Mesenchymal stem cell (in vitro differentiated cells and primary cell): ENCODE results near the gene ZNF550.

Experiments used
- DNase-seq: peaks from one replicate; pipeline ENCODE4 v3.0.0-alpha.2; 2013
- H2AFZ ChIP-seq: one replicate; pipeline ENCODE4 v1.6.1; 2013; ENCODE audit warnings: low read depth, mild to moderate bottlenecking, control low read depth, inconsistent platforms, low read length, moderate library complexity
- H2AK5ac ChIP-seq: 2 replicates; pipeline ENCODE4 v1.6.1; 2013; ENCODE audit warnings: low read length, moderate library complexity, mild to moderate bottlenecking, inconsistent platforms; ENCODE audit not compliant: severe bottlenecking
- H2BK120ac ChIP-seq: one replicate; pipeline ENCODE4 v1.6.1; 2013; ENCODE audit warnings: low read depth, mild to moderate bottlenecking, inconsistent platforms, low read length, moderate library complexity
- H2BK12ac ChIP-seq, 2 experiments: one replicate each; pipeline ENCODE4 v1.6.1; 2013; ENCODE audit warnings: inconsistent platforms in 2 of 2, low read length in 2 of 2, mild to moderate bottlenecking in 2 of 2, moderate library complexity in 2 of 2, control low read depth in 1 of 2
- H2BK15ac ChIP-seq: one replicate; pipeline ENCODE4 v1.6.1; 2013; ENCODE audit warnings: mild to moderate bottlenecking, low read depth, inconsistent platforms; ENCODE audit not compliant: poor library complexity, severe bottlenecking
- H2BK5ac ChIP-seq: 2 replicates; pipeline ENCODE4 v1.6.1; 2013; ENCODE audit warnings: low read depth, mild to moderate bottlenecking, low read length, control low read depth, inconsistent platforms; ENCODE audit not compliant: poor library complexity, severe bottlenecking
- H3K14ac ChIP-seq, 2 experiments: one replicate each; pipeline ENCODE4 v1.6.1; 2013; ENCODE audit warnings: inconsistent platforms in 2 of 2, low read length in 2 of 2, control low read depth in 1 of 2, mild to moderate bottlenecking in 1 of 2, moderate library complexity in 1 of 2
- H3K18ac ChIP-seq, 2 experiments: one replicate each; pipeline ENCODE4 v1.6.1; 2013; ENCODE audit warnings: inconsistent platforms in 2 of 2, low read length in 2 of 2, control low read depth in 1 of 2, low read depth in 1 of 2, mild to moderate bottlenecking in 1 of 2
- H3K23ac ChIP-seq, 2 experiments: one replicate each; pipeline ENCODE4 v1.6.1; 2013; ENCODE audit warnings: inconsistent platforms in 2 of 2, low read length in 2 of 2, mild to moderate bottlenecking in 2 of 2, moderate library complexity in 2 of 2, control low read depth in 1 of 2
- H3K27ac ChIP-seq: 2 replicates; pipeline ENCODE4 v1.5.1; 2013; ENCODE audit warnings: mild to moderate bottlenecking, moderate library complexity, low read length, control low read depth, inconsistent platforms; ENCODE audit not compliant: poor library complexity, severe bottlenecking
- H3K27me3 ChIP-seq, 2 experiments: 2 replicates each; pipeline versions ENCODE4 v1.6.1 to v1.7.0; 2013; ENCODE audit warnings: low read length in 2 of 2, mild to moderate bottlenecking in 2 of 2, moderate library complexity in 2 of 2, control low read depth in 1 of 2, inconsistent platforms in 1 of 2; ENCODE audit not compliant: control insufficient read depth in 1 of 2, insufficient read depth in 1 of 2
- H3K36me3 ChIP-seq, 2 experiments: 2 replicates each; pipeline versions ENCODE4 v1.6.1 to v1.7.0; 2013; ENCODE audit warnings: low read length in 2 of 2, control low read depth in 1 of 2, inconsistent platforms in 1 of 2, low read depth in 1 of 2, mild to moderate bottlenecking in 1 of 2; ENCODE audit not compliant: insufficient read depth in 2 of 2, control insufficient read depth in 1 of 2
- H3K4ac ChIP-seq, 2 experiments: one replicate each; pipeline ENCODE4 v1.6.1; 2013; ENCODE audit warnings: inconsistent platforms in 2 of 2, low read length in 2 of 2, mild to moderate bottlenecking in 2 of 2, moderate library complexity in 2 of 2, control low read depth in 1 of 2, low read depth in 1 of 2
- H3K4me1 ChIP-seq: 2 replicates; pipeline ENCODE4 v1.6.1; 2013; ENCODE audit warnings: low read depth, low read length, control low read depth; ENCODE audit not compliant: control insufficient read depth, insufficient read depth
- H3K4me2 ChIP-seq: 2 replicates; pipeline ENCODE4 v1.6.1; 2013; ENCODE audit warnings: low read length, mild to moderate bottlenecking, inconsistent platforms; ENCODE audit not compliant: poor library complexity, severe bottlenecking
- H3K4me3 ChIP-seq, 2 experiments: 2 replicates each; pipeline versions ENCODE4 v1.5.1 to v1.7.0; 2013; ENCODE audit warnings: low read length in 2 of 2, mild to moderate bottlenecking in 2 of 2, control low read depth in 1 of 2, low read depth in 1 of 2; ENCODE audit not compliant: insufficient read depth in 1 of 2
- H3K79me1 ChIP-seq: replicated peaks from 2 replicates; pipeline ENCODE4 v1.6.1; 2013; ENCODE audit warnings: mild to moderate bottlenecking, control low read depth, low read length, inconsistent platforms; ENCODE audit not compliant: poor library complexity, severe bottlenecking
- H3K9ac ChIP-seq: 2 replicates; pipeline ENCODE4 v1.7.0; 2013; ENCODE audit warnings: mild to moderate bottlenecking, low read length, moderate library complexity
- H3K9me3 ChIP-seq: 2 replicates; pipeline ENCODE4 v1.7.0; 2013; ENCODE audit warnings: mild to moderate bottlenecking, low read length; ENCODE audit not compliant: control insufficient read depth
- H4K8ac ChIP-seq: one replicate; pipeline ENCODE4 v1.6.1; 2013; ENCODE audit warnings: inconsistent platforms, mild to moderate bottlenecking, low read length, moderate library complexity
- H4K91ac ChIP-seq: one replicate; pipeline ENCODE4 v1.6.1; 2013; ENCODE audit warnings: mild to moderate bottlenecking, low read length, inconsistent platforms
- WGBS: methylation state at CpG from one replicate; pipeline ENCODE4 v1.1.7; 2013; ENCODE audit warnings: mixed read lengths; 5-methylcytosine and 5-hydroxymethylcytosine counted together

Gene ZNF550

DNA sequence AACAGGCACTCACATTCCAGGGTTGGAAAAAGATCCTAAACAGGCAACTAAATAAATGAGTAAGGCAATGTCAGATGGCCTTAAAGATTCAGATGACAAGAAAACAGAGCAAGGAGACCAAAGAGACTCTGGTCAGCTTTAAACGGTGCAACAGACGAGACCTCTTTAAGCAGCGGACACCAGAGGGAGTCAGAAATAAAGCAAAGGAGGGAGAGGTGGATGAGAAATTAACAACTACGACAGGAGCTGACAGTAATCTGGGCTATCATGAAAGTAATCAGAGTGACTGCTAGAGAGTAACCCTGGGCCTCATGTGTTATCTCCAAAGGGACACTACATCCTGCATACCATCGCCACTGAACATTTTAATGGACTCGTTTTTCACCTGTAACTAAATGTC lies 1.1 kb downstream of the ZNF550 start:
- Histone ChIP-seq H4K91ac (no peak overlapping the region), H3K23ac (no peak overlapping the region), H3K4me3 (peak overlapping the region in 1 of 2 experiments; percentile 97), H4K8ac (no peak overlapping the region), H3K4ac (no peak overlapping the region), H2AK5ac (no peak overlapping the region), H3K27me3 (no peaks in the 10 kb centered on the region), H3K27ac (no peak overlapping the region), H3K4me2 (peak overlapping the region; percentile 46), H3K4me1 (peaks cover 4% of the 10 kb centered on the region), H3K18ac (no peak overlapping the region), H2BK5ac (no peak overlapping the region), H3K9ac (peak overlapping the region; percentile 91), H3K36me3 (peaks cover 29 to 32% of the 10 kb centered on the region in 2 experiments), H2BK12ac (no peak overlapping the region), H2BK15ac (no peak overlapping the region), H2BK120ac (no peak overlapping the region), H3K79me1 (peaks cover 37% of the 10 kb centered on the region), H2AFZ (no peak overlapping the region), H3K14ac (no peak overlapping the region), H3K9me3 (peaks cover 46% of the 10 kb centered on the region)
- DNase-seq, result peak; percentile 34
- 52% methylated on average over 6 of the region's 6 CpGs for WGBS

DNA sequence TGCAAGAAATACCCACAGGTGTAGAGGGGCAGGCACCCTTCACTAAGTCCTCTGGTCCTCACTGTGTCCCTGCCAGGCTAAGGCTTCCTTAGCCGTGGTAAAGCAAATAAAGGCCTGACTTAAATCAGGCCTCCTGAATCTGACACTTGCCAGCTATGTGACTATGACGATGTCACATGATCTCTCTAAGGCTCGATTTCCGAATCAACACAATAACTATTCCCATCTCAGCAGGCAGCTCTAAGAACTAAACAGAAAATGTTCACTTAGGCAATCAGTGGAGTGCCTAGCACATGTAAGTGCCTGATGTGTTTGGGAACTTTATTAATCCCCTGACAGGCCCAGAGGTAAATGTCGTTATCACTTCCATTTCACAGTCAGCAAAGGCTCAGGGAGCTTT lies 2.0 kb downstream of the ZNF550 start:
- 92% methylated on average over 5 of the region's 5 CpGs for WGBS
- H2BK120ac ChIP-seq, result no peak overlapping the region
- H3K4me1 ChIP-seq, result peaks cover 4% of the 10 kb centered on the region
- no peak overlapping the region for H2AK5ac ChIP-seq
- H3K27ac ChIP-seq, result no peak overlapping the region
- DNase-seq, result no peak
- H3K23ac ChIP-seq, result no peak overlapping the region
- peaks cover 39% of the 10 kb centered on the region for H3K79me1 ChIP-seq
- H3K18ac ChIP-seq, result no peak overlapping the region
- peaks cover 37 to 40% of the 10 kb centered on the region in 2 experiments for H3K36me3 ChIP-seq
- no peaks in the 10 kb centered on the region for H3K27me3 ChIP-seq
- no peak overlapping the region for H3K4me3 ChIP-seq
- H2BK5ac ChIP-seq, result no peak overlapping the region
- H3K4ac ChIP-seq, result no peak overlapping the region
- no peak overlapping the region for H3K4me2 ChIP-seq
- no peak overlapping the region for H4K91ac ChIP-seq
- H2BK12ac ChIP-seq, result no peak overlapping the region
- H2AFZ ChIP-seq, result no peak overlapping the region
- no peak overlapping the region for H4K8ac ChIP-seq
- H3K9me3 ChIP-seq, result peaks cover 48% of the 10 kb centered on the region
- peak overlapping the region; percentile 91 for H3K9ac ChIP-seq
- H3K14ac ChIP-seq, result no peak overlapping the region
- H2BK15ac ChIP-seq, result no peak overlapping the region

- no peak overlapping the region for H2AK5ac ChIP-seq
- no peak overlapping the region for H3K18ac ChIP-seq
- H3K36me3 ChIP-seq, result peaks cover 64 to 93% of the 10 kb centered on the region in 2 experiments
- H3K4me2 ChIP-seq, result no peak overlapping the region
- no peak overlapping the region for H3K4ac ChIP-seq
- peak overlapping the region in 1 of 2 experiments; percentile 52 for H3K4me3 ChIP-seq
- H3K14ac ChIP-seq, result no peak overlapping the region
- no peaks in the 10 kb centered on the region for H3K4me1 ChIP-seq
- H3K23ac ChIP-seq, result no peak overlapping the region
- no peak overlapping the region for H4K8ac ChIP-seq
- H2AFZ ChIP-seq, result no peak overlapping the region
- no peak overlapping the region for H3K9ac ChIP-seq
- H2BK15ac ChIP-seq, result no peak overlapping the region
- H2BK12ac ChIP-seq, result no peak overlapping the region
- H3K27ac ChIP-seq, result no peak overlapping the region
- H3K27me3 ChIP-seq, result no peaks in the 10 kb centered on the region
- H2BK120ac ChIP-seq, result no peak overlapping the region
- H3K79me1 ChIP-seq, result peaks cover 33% of the 10 kb centered on the region
- DNase-seq, result no peak
- no peak overlapping the region for H2BK5ac ChIP-seq
- H3K9me3 ChIP-seq, result peaks cover 82% of the 10 kb centered on the region
- WGBS, result 90% methylated on average over 2 of the region's 2 CpGs
- no peak overlapping the region for H4K91ac ChIP-seq
These were observed 7.2 kb downstream of the ZNF550 start for GRCh38 chr19:57552432-57552831.

DNA sequence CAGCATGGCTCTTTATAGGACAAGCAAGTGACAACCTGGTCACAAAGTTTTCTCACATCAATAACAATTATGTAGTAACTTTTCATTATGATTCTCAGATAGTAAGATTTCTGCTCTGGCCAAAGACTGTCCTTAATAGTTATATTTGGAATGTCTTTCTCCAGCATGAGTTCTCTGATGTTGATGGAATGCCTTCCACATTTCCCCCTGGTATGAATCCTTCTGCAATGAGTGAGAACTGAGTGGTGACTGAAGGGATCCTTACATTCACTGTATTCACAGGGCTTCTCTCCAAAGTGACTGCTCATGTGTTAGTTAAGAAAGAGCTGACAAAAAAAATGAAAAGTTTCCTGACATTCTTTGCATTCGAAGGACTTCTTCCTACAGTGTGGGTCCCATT lies 13.2 kb downstream of the ZNF550 start:
- Histone ChIP-seq H3K4me1 (no peaks in the 10 kb centered on the region), H2AFZ (no peak overlapping the region), H3K18ac (no peak overlapping the region), H3K14ac (no peak overlapping the region), H3K27ac (no peak overlapping the region), H2BK12ac (no peak overlapping the region), H3K36me3 (peaks cover 51 to 99% of the 10 kb centered on the region in 2 experiments), H4K91ac (no peak overlapping the region), H3K23ac (no peak overlapping the region), H3K4me2 (no peak overlapping the region), H3K79me1 (peaks cover 15% of the 10 kb centered on the region), H2BK15ac (no peak overlapping the region), H2AK5ac (no peak overlapping the region), H3K27me3 (no peaks in the 10 kb centered on the region), H2BK120ac (no peak overlapping the region), H3K4me3 (peak overlapping the region in 1 of 2 experiments; percentile 61), H3K9ac (no peak overlapping the region), H2BK5ac (no peak overlapping the region), H3K9me3 (peaks cover 100% of the 10 kb centered on the region), H3K4ac (no peak overlapping the region), H4K8ac (no peak overlapping the region)
- DNase-seq, result no peak
- WGBS, result 97% methylated on average over 1 of the region's 1 CpG
